ENCODE results near the gene ZNF232.
"Not testable (repeated sequence)": the region's sequence is repeated elsewhere in the genome, so short reads cannot be mapped to it uniquely, and the experiment has no call there.

The ZNF232 gene

GRCh38 chr17:5129770-5130169, 18.1 kb upstream of the ZNF232 start:
- DNase-seq (ENCODE audit: low read depth in 2 of 2) = not testable (repeated sequence)

- no peak for DNase-seq (ENCODE audit: low read depth in 2 of 2)
These were observed 17.3 kb upstream of the ZNF232 start for GRCh38 chr17:5128905-5129535.

GRCh38 chr17:5128387-5128786, 16.7 kb upstream of the ZNF232 start:
- DNase-seq (ENCODE audit: low read depth in 2 of 2) = not testable (repeated sequence)

- DNase-seq (ENCODE audit: low read depth in 2 of 2) = no peak
These were observed 16.2 kb upstream of the ZNF232 start for GRCh38 chr17:5127910-5128309.

GRCh38 chr17:5126719-5127488, 15.2 kb upstream of the ZNF232 start:
- no peak for DNase-seq (ENCODE audit: low read depth in 2 of 2)

GRCh38 chr17:5124896-5125295, 13.2 kb upstream of the ZNF232 start:
- not testable (repeated sequence) for DNase-seq (ENCODE audit: low read depth in 2 of 2)

- not testable (repeated sequence) for DNase-seq (ENCODE audit: low read depth in 2 of 2)
These were observed 12.6 kb upstream of the ZNF232 start for GRCh38 chr17:5124125-5124760.

GRCh38 chr17:5123343-5124124, 11.9 kb upstream of the ZNF232 start:
- no peak for DNase-seq (ENCODE audit: low read depth in 2 of 2)

GRCh38 chr17:5122586-5123342, 11.1 kb upstream of the ZNF232 start:
- DNase-seq (ENCODE audit: low read depth in 2 of 2) = no peak

GRCh38 chr17:5122056-5122455, 10.4 kb upstream of the ZNF232 start:
- DNase-seq (ENCODE audit: low read depth in 2 of 2) = not testable (repeated sequence)

GRCh38 chr17:5121186-5121841, 9.6 kb upstream of the ZNF232 start:
- no peak for DNase-seq (ENCODE audit: low read depth in 2 of 2)

- not testable (repeated sequence) for DNase-seq (ENCODE audit: low read depth in 2 of 2)
These were observed 8.9 kb upstream of the ZNF232 start for GRCh38 chr17:5120436-5121185.

GRCh38 chr17:5120036-5120435, 8.4 kb upstream of the ZNF232 start:
- no peak for DNase-seq (ENCODE audit: low read depth in 2 of 2)

- no peak for DNase-seq (ENCODE audit: low read depth in 2 of 2)
These were observed 6.5 kb upstream of the ZNF232 start for GRCh38 chr17:5118219-5118618.

GRCh38 chr17:5115673-5116651, 4.3 kb upstream of the ZNF232 start, which contains the start of gene USP6:
USP6 (plus strand) TSS chr17:5116032; CDS start chr17:5130368, 14,336 bp downstream.
- no peak for DNase-seq (ENCODE audit: low read depth in 2 of 2)

GRCh38 chr17:5110816-5111215, 862 bp downstream of the ZNF232 start:
- DNase-seq (ENCODE audit: low read depth in 2 of 2) = no peak

- no peak for DNase-seq (ENCODE audit: low read depth in 2 of 2)
These were observed 10.8 kb downstream of the ZNF232 start for GRCh38 chr17:5100832-5101231.

- no peak for DNase-seq (ENCODE audit: low read depth in 2 of 2)
These were observed 12.4 kb downstream of the ZNF232 start for GRCh38 chr17:5099271-5099670.
